GM10266 (cell line): ENCODE measurements around the gene SDC1.

Experiments used
- DNase-seq: peaks from one replicate; pipeline ENCODE4 v3.0.0; 2012; ENCODE audit errors: extremely low spot score
- CTCF ChIP-seq: IDR thresholded peaks from 2 replicates; pipeline ENCODE4 v1.5.1; 2012; ENCODE audit warnings: mild to moderate bottlenecking, low read depth; ENCODE audit not compliant: control insufficient read depth, insufficient read depth; ENCODE audit errors: missing control alignments

SDC1 gene

GRCh38 chr2:20179466-20179754 lies 45.5 kb downstream of the SDC1 start:
- no peak for DNase-seq
- TF ChIP-seq CTCF: no peak

- no peak for TF ChIP-seq CTCF
- DNase-seq: no peak
Observed at GRCh38 chr2:20178666-20179465, 46.1 kb downstream of the SDC1 start.

GRCh38 chr2:20178249-20178607 lies 46.7 kb downstream of the SDC1 start:
- no peak for TF ChIP-seq CTCF
- no peak for DNase-seq

GRCh38 chr2:20177556-20178248 lies 47.2 kb downstream of the SDC1 start:
- DNase-seq: no peak
- no peak for TF ChIP-seq CTCF

- no peak for DNase-seq
- no peak for TF ChIP-seq CTCF
Observed at GRCh38 chr2:20176760-20177159, 48.2 kb downstream of the SDC1 start.

GRCh38 chr2:20175931-20176330 lies 49.0 kb downstream of the SDC1 start:
- TF ChIP-seq CTCF: no peak
- no peak for DNase-seq

- TF ChIP-seq CTCF: no peak
- no peak for DNase-seq
Observed at GRCh38 chr2:20175267-20175666, 49.7 kb downstream of the SDC1 start.
